ENCODE data around the gene LAMC3. TPM values are rescaled to one million over a fixed set of nuclear protein-coding genes. Genes with fewer than 3 reads are reported as not detected.

The LAMC3 gene
- total RNA-seq, 1 donor from 2014 or later: not detected

DNA sequence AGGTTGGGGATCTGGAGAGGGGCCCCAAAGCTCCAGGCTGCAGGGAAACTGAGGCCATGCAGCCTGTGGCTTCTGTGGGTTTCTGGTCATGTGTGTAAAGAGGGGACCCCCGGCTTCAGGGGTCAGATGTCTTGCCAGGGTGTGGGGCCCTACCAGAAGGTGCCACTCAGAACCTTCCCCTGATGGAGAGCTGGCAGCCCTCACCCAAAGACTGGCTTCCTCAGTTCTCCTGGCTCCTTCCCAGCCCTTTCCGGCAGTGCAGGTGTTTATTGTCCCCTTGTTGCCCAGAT is 11.6 kb upstream of the LAMC3 start:
- Histone ChIP-seq H3K4me3 (no peak overlapping the region), H3K4me2 (no peak overlapping the region), H3K27me3 (peaks cover 17% of the 10 kb centered on the region), H2AFZ (replicated peaks) (no peak overlapping the region), H3K9me3 (ENCODE audit: low read depth) (no peaks in the 10 kb centered on the region), H3K36me3 (no peaks in the 10 kb centered on the region), H3K4me1 (peaks cover 8% of the 10 kb centered on the region), H3K79me2 (ENCODE audit: low read depth) (no peaks in the 10 kb centered on the region), H4K20me1 (ENCODE audit: low read depth) (peaks cover 11% of the 10 kb centered on the region), H3K9ac (no peak overlapping the region), H3F3A (ENCODE audit: low read depth) (peaks cover 15% of the 10 kb centered on the region), H3K27ac (no peak overlapping the region)
- Mint-ChIP-seq H3K27ac (no peak overlapping the region), H3K9me3 (no peaks in the 10 kb centered on the region), H3K27me3 (ENCODE audit: insufficient read depth, low read depth) (peaks cover 31% of the 10 kb centered on the region), H3K4me3 (no peak overlapping the region), H3K36me3 (no peaks in the 10 kb centered on the region), H3K4me1 (peaks cover 20% of the 10 kb centered on the region)
- DNase-seq (ENCODE audit: low spot score): no peak
- no peak for TF ChIP-seq EZH2phosphoT487 (IDR thresholded peaks at IDR 0.05)
- TF ChIP-seq, protein P1, sequence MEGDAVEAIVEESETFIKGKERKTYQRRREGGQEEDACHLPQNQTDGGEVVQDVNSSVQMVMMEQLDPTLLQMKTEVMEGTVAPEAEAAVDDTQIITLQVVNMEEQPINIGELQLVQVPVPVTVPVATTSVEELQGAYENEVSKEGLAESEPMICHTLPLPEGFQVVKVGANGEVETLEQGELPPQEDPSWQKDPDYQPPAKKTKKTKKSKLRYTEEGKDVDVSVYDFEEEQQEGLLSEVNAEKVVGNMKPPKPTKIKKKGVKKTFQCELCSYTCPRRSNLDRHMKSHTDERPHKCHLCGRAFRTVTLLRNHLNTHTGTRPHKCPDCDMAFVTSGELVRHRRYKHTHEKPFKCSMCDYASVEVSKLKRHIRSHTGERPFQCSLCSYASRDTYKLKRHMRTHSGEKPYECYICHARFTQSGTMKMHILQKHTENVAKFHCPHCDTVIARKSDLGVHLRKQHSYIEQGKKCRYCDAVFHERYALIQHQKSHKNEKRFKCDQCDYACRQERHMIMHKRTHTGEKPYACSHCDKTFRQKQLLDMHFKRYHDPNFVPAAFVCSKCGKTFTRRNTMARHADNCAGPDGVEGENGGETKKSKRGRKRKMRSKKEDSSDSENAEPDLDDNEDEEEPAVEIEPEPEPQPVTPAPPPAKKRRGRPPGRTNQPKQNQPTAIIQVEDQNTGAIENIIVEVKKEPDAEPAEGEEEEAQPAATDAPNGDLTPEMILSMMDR (IDR thresholded peaks at IDR 0.05): no peak
- no peak for TF ChIP-seq EZH2 (IDR thresholded peaks at IDR 0.05)

DNA sequence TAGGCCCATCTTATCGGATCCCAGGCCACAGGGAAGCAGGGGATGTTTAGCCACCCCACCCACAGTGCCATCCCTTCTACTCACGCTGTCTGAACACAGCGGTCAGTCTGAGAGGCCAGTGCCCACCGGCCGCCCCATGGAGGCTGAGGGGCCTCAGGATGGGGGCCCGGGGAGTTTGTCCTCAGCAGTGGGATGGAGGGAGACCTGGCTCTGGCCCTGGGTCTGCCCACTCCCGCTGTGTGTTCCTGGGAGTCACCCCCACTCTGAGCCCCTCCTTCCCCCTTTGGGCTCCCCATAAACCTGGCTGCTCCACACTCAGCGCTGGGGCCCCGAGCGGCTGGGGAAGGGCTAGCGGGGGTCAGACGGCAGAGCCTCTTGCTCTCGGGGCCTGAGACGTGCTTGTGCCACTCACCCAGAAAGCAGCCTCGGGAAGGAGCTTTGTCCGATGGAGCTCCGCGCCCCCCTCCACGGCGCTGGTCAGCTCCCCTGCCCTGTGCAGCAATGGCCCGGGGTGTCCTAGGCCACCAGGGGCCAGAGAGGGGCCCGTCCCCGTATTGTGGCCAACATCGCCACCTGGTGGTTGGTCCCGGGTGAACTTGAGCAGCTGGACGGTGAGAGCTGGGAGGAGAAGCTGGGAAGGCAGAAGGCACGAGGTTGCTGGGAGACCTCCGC is 10.9 kb upstream of the LAMC3 start:
- no peak overlapping the region for H3K27ac Mint-ChIP-seq
- H3K9me3 ChIP-seq (ENCODE audit: low read depth): no peaks in the 10 kb centered on the region
- H3K27ac ChIP-seq: no peak overlapping the region
- H3K9ac ChIP-seq: no peak overlapping the region
- no peaks in the 10 kb centered on the region for H3K9me3 Mint-ChIP-seq
- peaks cover 17% of the 10 kb centered on the region for H3K27me3 ChIP-seq
- H3K4me1 ChIP-seq: peaks cover 8% of the 10 kb centered on the region
- no peak overlapping the region for H3K4me3 Mint-ChIP-seq
- TF ChIP-seq, protein P1 (IDR thresholded peaks at IDR 0.05): peak; percentile 87
- TF ChIP-seq EZH2 (IDR thresholded peaks at IDR 0.05): no peak
- no peak overlapping the region for H3K4me2 ChIP-seq
- H3K79me2 ChIP-seq (ENCODE audit: low read depth): no peaks in the 10 kb centered on the region
- peaks cover 18% of the 10 kb centered on the region for H3K4me1 Mint-ChIP-seq
- no peak overlapping the region for H2AFZ ChIP-seq (replicated peaks)
- peak; percentile 92 for DNase-seq (ENCODE audit: low spot score)
- H3K36me3 Mint-ChIP-seq: no peaks in the 10 kb centered on the region
- H3K27me3 Mint-ChIP-seq (ENCODE audit: insufficient read depth, low read depth): peaks cover 31% of the 10 kb centered on the region
- H3F3A ChIP-seq (ENCODE audit: low read depth): peaks cover 15% of the 10 kb centered on the region
- no peak overlapping the region for H3K4me3 ChIP-seq
- H4K20me1 ChIP-seq (ENCODE audit: low read depth): peaks cover 11% of the 10 kb centered on the region
- no peaks in the 10 kb centered on the region for H3K36me3 ChIP-seq

DNA sequence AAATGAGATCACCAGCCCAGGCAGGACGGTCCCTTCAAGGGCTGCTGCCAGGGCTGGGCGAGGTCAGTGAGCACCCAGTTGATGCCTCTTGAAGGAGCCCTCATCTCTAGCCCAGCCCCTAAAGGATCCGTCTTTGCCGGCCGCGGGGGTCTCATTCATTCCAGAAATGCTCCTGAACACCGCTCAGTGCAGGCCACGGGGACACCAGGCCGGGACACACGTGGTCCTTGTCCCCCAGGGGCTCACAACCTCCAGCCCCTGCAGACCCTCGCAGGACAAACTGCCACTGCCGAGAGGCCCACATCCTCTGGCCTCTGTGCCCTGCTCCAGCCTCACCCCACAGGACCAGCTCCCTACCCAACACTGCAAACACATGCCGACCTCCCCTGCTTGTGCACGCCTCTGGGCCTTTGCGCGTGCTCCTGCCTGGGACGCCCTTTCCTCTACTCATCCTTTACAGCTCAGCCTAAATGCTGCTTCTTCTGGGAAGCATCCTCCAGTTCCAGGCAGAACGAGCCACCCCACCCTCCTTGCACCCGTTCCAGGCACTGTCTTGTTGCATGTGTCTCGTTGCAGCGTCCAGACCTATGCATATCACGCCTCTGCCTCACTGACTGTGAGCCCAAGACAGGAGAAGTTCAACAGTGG is 10.3 kb upstream of the LAMC3 start:
- H3K36me3 ChIP-seq: no peaks in the 10 kb centered on the region
- no peak overlapping the region for H3K27ac ChIP-seq
- no peak for TF ChIP-seq EZH2phosphoT487 (IDR thresholded peaks at IDR 0.05)
- TF ChIP-seq, protein P1 (IDR thresholded peaks at IDR 0.05): no peak
- TF ChIP-seq EZH2 (IDR thresholded peaks at IDR 0.05): no peak
- no peaks in the 10 kb centered on the region for H3K9me3 ChIP-seq (ENCODE audit: low read depth)
- H4K20me1 ChIP-seq (ENCODE audit: low read depth): peaks cover 11% of the 10 kb centered on the region
- H2AFZ ChIP-seq (replicated peaks): no peak overlapping the region
- DNase-seq (ENCODE audit: low spot score): no peak
- H3K36me3 Mint-ChIP-seq: no peaks in the 10 kb centered on the region
- H3K4me1 ChIP-seq: peaks cover 8% of the 10 kb centered on the region
- H3K27ac Mint-ChIP-seq: no peak overlapping the region
- H3F3A ChIP-seq (ENCODE audit: low read depth): peaks cover 15% of the 10 kb centered on the region
- peaks cover 17% of the 10 kb centered on the region for H3K27me3 ChIP-seq
- H3K79me2 ChIP-seq (ENCODE audit: low read depth): no peaks in the 10 kb centered on the region
- H3K4me2 ChIP-seq: no peak overlapping the region
- H3K9me3 Mint-ChIP-seq: no peaks in the 10 kb centered on the region
- H3K4me3 Mint-ChIP-seq: peak overlapping the region; percentile 69
- H3K27me3 Mint-ChIP-seq (ENCODE audit: insufficient read depth, low read depth): peaks cover 31% of the 10 kb centered on the region
- no peak overlapping the region for H3K9ac ChIP-seq
- H3K4me3 ChIP-seq: no peak overlapping the region
- peaks cover 18% of the 10 kb centered on the region for H3K4me1 Mint-ChIP-seq

All from neural progenitor cell (in vitro differentiated cells).